Stimulated activated naive CD8-positive, alpha-beta T cell treated with anti-CD3 and anti-CD28 coated beads, Interleukin-15, Interleukin-2, amounts not matched to agents 100 U/mL and 50 U/mL, for 24 hours (primary cell): ENCODE data around the gene POLR2F.

Source experiments
- ATAC-seq: fragments of 150-1000 bp; cut with Tn5 transposase; one replicate; pipeline ENCODE4 v1.10.0; 2021
- DNase-seq: peaks from one replicate; pipeline ENCODE4 v3.0.0; 2021

Gene POLR2F

GRCh38 chr22:37953437-37954179, at the start of gene POLR2F, which contains the start of gene C22orf23:
Gene POLR2F, plus strand, starts transcription at chr22:37953699. Its CDS starts 89 bp downstream, at chr22:37953788.
Gene C22orf23, minus strand, starts transcription at chr22:37953601. Its CDS starts 452 bp downstream, at chr22:37953149.
- DNase-seq (peak; percentile 97), ATAC-seq (peak; percentile 98)

DNA sequence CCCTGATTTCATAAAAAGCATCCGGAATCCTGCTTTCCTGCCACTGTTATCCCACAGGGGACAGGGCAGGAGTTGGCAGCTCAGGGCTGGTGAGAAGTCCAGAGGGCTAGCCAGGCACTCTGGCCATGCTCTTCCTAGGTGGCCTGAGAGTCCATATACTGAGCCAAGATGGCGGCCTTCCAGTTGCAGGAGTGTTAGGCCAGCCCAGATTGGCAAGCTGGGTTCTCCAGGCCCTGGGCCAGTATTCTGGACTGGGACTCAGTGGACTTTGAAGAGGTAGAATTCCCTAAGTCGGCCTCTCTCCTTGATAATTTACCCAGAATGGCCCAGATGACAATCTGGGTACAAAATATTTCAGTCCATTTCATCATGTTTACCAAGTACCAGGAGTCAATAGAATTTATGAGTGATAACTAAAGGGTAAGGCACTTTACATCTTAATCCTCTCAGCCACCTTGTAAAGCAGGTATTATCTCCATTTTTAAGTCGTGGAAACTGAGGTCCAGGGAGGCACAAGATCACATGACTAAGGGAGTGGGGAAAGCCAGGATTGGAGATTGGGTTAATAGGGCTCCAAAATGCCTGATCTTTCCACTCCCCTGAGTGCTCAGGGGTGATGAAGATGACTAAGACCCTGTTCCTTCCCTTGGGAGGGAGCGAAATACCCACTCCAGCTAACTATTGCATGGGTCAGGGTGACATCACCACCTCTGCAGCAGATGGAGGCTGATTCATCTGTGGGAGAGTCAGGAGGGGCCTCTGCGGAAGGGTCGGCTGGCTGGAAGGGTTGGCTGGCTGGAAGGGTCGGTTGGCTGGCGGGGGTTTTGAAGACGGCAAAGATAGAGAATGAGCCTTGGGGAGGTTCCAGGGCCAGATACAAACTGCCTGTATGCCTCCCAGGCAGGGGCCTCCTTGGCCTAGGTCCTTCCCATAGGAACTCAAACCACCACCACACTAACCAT, 48.6 kb upstream of the POLR2F start:
- DNase-seq: peak; percentile 52

GRCh38 chr22:37905534-37906363, 47.8 kb upstream of the POLR2F start, which contains the start of gene MICALL1:
Gene MICALL1, plus strand, starts transcription at chr22:37906297. Its CDS starts 126 bp downstream, at chr22:37906423.
- ATAC-seq (peak; percentile 83), DNase-seq (peak; percentile 79)

More for the DNA sequence above, 48.6 kb upstream of the POLR2F start:
- peak; percentile 70 for ATAC-seq

DNA sequence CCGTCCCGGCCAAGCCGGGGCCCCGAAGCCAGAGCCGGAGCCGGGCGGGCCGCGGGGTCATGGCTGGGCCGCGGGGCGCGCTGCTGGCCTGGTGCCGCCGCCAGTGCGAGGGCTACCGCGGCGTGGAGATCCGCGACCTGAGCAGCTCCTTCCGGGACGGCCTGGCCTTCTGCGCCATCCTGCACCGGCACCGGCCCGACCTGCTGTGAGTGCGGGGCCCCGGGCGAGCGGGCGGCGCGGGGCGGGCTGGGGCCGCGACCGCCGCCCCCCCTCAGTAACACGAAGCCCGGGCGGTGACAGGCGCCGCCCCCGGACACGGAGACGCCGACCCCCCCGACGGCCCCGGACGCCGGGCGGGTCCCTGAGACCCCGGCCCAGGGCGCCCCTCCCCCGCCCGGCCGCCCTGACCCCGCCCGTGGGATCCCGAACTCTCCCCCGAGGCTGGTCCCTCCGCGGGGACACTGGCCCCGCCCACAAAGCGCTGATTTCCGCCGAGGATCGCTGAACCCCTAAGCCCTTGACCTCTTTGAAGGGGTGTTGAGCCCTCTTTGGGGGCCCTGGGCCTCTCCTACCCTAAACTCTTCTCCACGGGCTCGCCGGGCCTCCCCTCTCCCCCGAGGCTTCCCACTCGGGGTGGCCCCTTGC, 47.0 kb upstream of the POLR2F start:
- peak; percentile 49 for DNase-seq
- ATAC-seq: peak; percentile 26

DNA sequence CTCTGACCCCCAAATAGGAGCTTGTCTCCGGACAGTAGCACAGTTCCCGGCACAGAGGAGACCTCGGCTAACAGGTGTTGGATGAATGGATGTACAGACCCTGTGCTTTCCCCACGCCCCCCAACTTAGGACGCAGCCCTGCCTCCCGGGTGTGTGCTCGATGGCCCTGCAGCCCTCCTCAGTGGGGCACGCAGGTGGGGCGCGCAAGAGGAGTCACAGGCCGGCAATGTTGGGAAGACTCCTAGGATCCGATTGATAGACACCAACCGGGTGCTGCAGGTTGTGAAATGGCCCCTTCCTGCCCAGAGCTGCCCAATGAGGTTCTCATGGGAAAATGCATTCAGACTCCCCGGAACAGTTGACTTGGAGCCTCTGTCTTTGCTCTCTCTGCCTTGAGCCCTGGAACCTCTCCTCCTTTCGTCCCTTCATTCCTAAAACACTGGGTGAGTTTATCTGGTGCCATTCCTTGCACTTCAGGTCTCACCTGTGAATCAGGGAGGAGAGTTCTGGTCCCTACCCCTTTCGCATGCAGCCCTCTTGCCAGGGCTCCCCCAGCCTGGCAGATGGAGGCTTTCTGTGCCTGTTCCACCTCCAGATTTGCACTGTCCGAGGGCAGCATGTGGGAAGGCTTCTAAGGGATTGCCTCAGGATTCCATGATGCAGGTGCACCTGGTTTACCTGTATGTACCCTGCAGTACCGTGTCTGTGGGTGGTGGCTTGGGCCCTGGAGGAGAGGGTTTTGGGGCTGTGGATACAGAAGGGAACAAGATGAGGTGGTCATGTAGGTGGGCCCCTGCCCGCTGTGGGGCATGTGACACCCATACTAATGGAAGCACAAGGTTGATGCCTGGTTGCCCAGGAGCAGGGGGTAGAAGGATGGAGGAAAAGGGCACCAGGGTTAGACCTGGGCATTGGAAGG, 46.2 kb upstream of the POLR2F start:
- no peak for DNase-seq
- no peak for ATAC-seq

GRCh38 chr22:37909766-37910165, 43.7 kb upstream of the POLR2F start:
- ATAC-seq: no peak

GRCh38 chr22:37910890-37911672, 42.4 kb upstream of the POLR2F start:
- ATAC-seq (no peak), DNase-seq (no peak)

More at GRCh38 chr22:37909766-37910165, 43.7 kb upstream of the POLR2F start:
- no peak for DNase-seq

GRCh38 chr22:37911697-37912096, 41.8 kb upstream of the POLR2F start:
- DNase-seq: no peak
- ATAC-seq: no peak

- DNase-seq: no peak
- no peak for ATAC-seq
Measured at GRCh38 chr22:37912171-37912570, 41.3 kb upstream of the POLR2F start.

- ATAC-seq (peak; percentile 34), DNase-seq (no peak)
Measured at GRCh38 chr22:37913233-37913721, 40.2 kb upstream of the POLR2F start.

DNA sequence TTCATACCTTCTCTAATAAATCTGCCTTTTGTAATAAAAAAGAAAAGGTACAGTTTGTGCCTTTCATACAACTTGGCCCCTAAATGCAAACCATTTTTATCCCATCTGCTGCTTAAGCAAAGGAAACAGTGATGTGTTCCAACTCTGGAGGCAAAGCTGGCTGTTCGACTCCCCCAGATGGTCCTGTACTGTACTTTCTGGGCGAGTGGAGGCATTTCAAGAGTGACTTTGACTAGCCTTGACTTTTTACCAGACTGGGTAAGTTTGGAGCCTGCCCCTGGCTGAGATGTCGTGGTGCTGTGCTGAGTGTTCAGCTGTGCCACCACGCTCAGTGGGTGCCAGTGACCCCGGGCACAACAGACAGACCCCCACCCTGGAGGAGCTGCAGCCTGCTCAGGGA, 37.2 kb upstream of the POLR2F start:
- DNase-seq (no peak), ATAC-seq (no peak)

GRCh38 chr22:37917874-37918548, 35.5 kb upstream of the POLR2F start:
- ATAC-seq (no peak), DNase-seq (no peak)

DNA sequence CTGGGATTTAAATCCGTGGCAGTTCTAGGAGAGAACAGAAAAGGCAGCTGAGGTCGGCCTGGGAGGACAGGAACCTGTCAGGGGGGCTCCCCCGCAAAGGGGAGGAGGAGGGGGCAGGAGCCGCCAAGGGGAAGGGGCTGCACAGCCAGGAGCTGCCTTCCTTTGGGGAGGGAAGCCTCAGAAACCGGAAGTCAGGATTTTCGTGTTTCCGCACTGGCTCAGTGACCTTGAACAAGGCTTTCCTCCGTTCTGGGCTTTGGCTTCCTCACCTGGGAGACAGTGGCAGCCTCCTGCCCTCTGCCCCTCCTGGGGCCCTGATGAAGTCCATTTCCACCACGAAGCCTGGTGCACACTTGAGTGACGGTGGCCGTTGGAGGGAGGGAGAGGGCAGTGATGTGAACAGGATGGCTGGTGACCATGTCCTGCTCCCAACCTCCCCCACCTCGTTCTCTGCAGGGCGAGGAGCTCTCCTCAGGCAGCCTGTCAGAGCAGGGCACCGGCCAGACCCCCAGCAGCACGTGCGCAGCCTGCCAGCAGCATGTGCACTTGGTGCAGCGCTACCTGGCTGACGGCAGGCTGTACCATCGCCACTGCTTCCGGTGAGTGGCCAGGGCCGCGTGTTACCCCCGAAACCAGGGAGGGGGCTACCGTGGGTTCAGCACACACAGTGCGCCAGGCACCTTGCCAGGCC, 34.8 kb upstream of the POLR2F start:
- ATAC-seq (no peak), DNase-seq (no peak)

GRCh38 chr22:37920126-37920525, 33.4 kb upstream of the POLR2F start:
- ATAC-seq (no peak), DNase-seq (no peak)

GRCh38 chr22:37922191-37922590, 31.3 kb upstream of the POLR2F start:
- DNase-seq (no peak), ATAC-seq (no peak)

GRCh38 chr22:37923927-37924326, 29.6 kb upstream of the POLR2F start:
- DNase-seq: no peak
- no peak for ATAC-seq

DNA sequence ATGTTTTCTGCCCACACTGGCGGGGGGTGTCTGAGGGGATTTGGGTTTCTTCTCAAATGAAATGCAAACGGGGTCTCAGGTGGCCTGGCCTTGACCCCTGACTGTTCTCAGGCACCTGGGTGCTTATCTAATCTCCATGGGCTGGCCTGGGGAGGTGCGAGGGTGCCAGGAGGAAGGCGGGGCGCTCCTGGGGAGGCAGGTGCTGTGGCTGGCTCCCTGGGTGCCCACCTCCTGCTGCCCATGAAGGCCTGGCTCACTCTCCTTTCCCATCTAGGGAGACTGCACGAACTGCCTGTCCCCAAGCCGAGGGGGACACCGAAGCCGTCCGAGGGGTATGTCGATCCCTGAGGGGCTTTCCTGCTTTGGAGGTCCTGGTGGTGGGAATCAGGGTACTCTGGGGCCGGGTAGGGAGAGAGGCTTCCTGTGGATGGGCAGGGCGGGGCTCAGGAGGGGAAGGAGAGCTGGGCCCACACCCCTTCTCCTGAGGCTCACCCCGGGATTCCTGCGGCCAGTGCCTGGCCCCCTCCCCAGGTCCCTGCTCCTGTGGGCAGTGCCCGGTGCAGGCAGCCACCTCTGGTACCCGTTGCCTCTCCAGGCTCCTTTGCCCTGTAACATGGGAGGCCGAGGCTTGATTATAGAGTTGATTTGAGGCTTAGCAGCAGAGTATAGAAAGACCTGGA, 29.0 kb upstream of the POLR2F start:
- DNase-seq: no peak

More for the DNA sequence above, 29.0 kb upstream of the POLR2F start:
- ATAC-seq: no peak
